ENCODE results near the gene CAMSAP1. TPM values are rescaled to one million over a fixed set of nuclear protein-coding genes. Genes with fewer than 3 reads are reported as not detected.

CAMSAP1 gene
- total RNA-seq, 1 experiment from 2014 or later: 52.7 TPM

DNA sequence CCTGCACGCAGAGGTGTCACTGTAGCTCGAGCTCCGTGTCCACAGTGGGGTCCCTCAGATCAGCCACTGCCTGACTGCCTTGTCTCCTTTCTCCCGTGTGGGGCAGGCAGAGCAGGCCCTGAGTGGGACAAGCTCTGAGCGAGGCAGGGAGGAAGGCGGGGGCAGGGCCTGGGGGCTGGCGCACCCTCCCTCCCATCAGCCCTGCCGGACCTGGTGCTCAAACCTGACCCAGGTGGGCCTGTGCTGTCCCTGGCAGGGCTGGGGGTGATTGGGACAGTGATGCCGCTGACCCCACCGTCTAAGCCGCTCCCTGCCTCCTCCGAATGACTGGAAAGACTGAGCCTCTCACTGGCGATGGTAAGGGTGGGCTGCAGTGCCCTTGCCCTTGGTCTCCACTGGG lies 144.4 kb downstream of the CAMSAP1 start:
- no peaks in the 10 kb centered on the region for H3K23me2 ChIP-seq (ENCODE audit: insufficient read length, low read depth, low read length, poor library complexity, severe bottlenecking)
- H3K4ac ChIP-seq (ENCODE audit: low read depth, low read length): no peak overlapping the region
- no peak overlapping the region for H2AK5ac ChIP-seq (ENCODE audit: insufficient read length, low read length)
- peaks cover 4% of the 10 kb centered on the region for H3K9me3 ChIP-seq (ENCODE audit: control insufficient read depth, low read depth, low read length)
- no peak overlapping the region for H2BK5ac ChIP-seq (ENCODE audit: insufficient read length, low read length)
- H3K27ac ChIP-seq (ENCODE audit: insufficient read length, low read depth, low read length): no peak overlapping the region
- H2BK12ac ChIP-seq (ENCODE audit: insufficient read length, low read depth, low read length): no peak overlapping the region
- no peak overlapping the region for H3K23ac ChIP-seq (ENCODE audit: insufficient read length, low read depth, low read length)
- H3K36me3 Mint-ChIP-seq (ENCODE audit: insufficient read depth in 1 of 3, low read depth in 3 of 3): peaks cover 0 to 10% (median 4%) of the 10 kb centered on the region in 3 experiments; a peak in 4 of 7 replicates
- H2BK20ac ChIP-seq (ENCODE audit: low read depth, low read length, poor library complexity, severe bottlenecking): no peak overlapping the region
- no peak overlapping the region for H3K4me2 ChIP-seq (ENCODE audit: insufficient read depth, insufficient read length, low read length)
- no peaks in the 10 kb centered on the region for H3K4me1 ChIP-seq (ENCODE audit: insufficient read depth, low read length)
- no peaks in the 10 kb centered on the region for H3K4me1 Mint-ChIP-seq
- no peaks in the 10 kb centered on the region for H3K27me3 Mint-ChIP-seq (ENCODE audit: low read depth)
- no peak overlapping the region for H3K18ac ChIP-seq (ENCODE audit: insufficient read length, low read depth, low read length)
- H3T11ph ChIP-seq (ENCODE audit: low read length): no peak overlapping the region
- peaks cover 12 to 22% of the 10 kb centered on the region in 2 experiments for H3K9me3 Mint-ChIP-seq
- no peak overlapping the region for H3K27ac Mint-ChIP-seq
- no peak overlapping the region for H4K91ac ChIP-seq (ENCODE audit: insufficient read length, low read depth, low read length)
- no peak overlapping the region; the same call in 1 of the 2 replicates for H3K14ac ChIP-seq (ENCODE audit: insufficient read depth, low read length)
- no peak overlapping the region for H3K9ac ChIP-seq (ENCODE audit: extremely low read depth, insufficient read length, low read length)
- no peak overlapping the region for H2BK15ac ChIP-seq (ENCODE audit: low read depth, low read length)
- H3K79me1 ChIP-seq (ENCODE audit: insufficient read depth, low read depth, low read length, poor library complexity, severe bottlenecking): no peaks in the 10 kb centered on the region
- WGBS (ENCODE audit: extremely low coverage, insufficient read length, low lambda C conversion rate): no CpG with 5 or more reads among the region's 13 CpGs
- no peak overlapping the region for H4K5ac ChIP-seq (ENCODE audit: insufficient read length, low read depth, low read length)
- H3K79me2 ChIP-seq (ENCODE audit: insufficient read depth, low read length): no peaks in the 10 kb centered on the region
- no peak overlapping the region for H4K8ac ChIP-seq (replicated peaks; ENCODE audit: insufficient read length, low read depth, low read length)
- H3K4me3 Mint-ChIP-seq: no peak overlapping the region
- H2BK120ac ChIP-seq (ENCODE audit: low read depth, low read length, poor library complexity, severe bottlenecking): no peak overlapping the region
- H3K56ac ChIP-seq (ENCODE audit: insufficient read length, low read depth, low read length): no peak overlapping the region
- no peak for DNase-seq
- no peak overlapping the region for H2AFZ ChIP-seq (ENCODE audit: low read length)
- H3K27me3 ChIP-seq (ENCODE audit: insufficient read depth, low read length): no peaks in the 10 kb centered on the region
- H4K20me1 ChIP-seq (ENCODE audit: control insufficient read depth, insufficient read depth, insufficient read length): no peaks in the 10 kb centered on the region
- TF ChIP-seq, protein P1, sequence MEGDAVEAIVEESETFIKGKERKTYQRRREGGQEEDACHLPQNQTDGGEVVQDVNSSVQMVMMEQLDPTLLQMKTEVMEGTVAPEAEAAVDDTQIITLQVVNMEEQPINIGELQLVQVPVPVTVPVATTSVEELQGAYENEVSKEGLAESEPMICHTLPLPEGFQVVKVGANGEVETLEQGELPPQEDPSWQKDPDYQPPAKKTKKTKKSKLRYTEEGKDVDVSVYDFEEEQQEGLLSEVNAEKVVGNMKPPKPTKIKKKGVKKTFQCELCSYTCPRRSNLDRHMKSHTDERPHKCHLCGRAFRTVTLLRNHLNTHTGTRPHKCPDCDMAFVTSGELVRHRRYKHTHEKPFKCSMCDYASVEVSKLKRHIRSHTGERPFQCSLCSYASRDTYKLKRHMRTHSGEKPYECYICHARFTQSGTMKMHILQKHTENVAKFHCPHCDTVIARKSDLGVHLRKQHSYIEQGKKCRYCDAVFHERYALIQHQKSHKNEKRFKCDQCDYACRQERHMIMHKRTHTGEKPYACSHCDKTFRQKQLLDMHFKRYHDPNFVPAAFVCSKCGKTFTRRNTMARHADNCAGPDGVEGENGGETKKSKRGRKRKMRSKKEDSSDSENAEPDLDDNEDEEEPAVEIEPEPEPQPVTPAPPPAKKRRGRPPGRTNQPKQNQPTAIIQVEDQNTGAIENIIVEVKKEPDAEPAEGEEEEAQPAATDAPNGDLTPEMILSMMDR (conservative IDR thresholded peaks at IDR 0.05): no peak

Data from H9 (cell line).